Measurements from ENCODE around the gene EGFR.

- TF ChIP-seq CTCF (IDR thresholded peaks at IDR 0.05) (no peak), POLR2A (IDR thresholded peaks at IDR 0.05; ENCODE audit: low read length) (no peak), ESRRA (IDR thresholded peaks at IDR 0.05; ENCODE audit: borderline replicate concordance, low read length) (no peak), EP300 (IDR thresholded peaks at IDR 0.05) (no peak), RFX5 (IDR thresholded peaks at IDR 0.05) (no peak), ZFP36 (IDR thresholded peaks at IDR 0.05; ENCODE audit: borderline replicate concordance, partially characterized antibody) (no peak), ELK1 (IDR thresholded peaks at IDR 0.05; ENCODE audit: low read depth, low read length) (no peak), MAX (IDR thresholded peaks at IDR 0.05) (no peak), RAD21 (conservative IDR thresholded peaks at IDR 0.05 in 1 of 2, IDR thresholded peaks at IDR 0.05 in 1 of 2) (no peak), KDM5A (IDR thresholded peaks at IDR 0.05) (no peak), CEBPB (IDR thresholded peaks at IDR 0.05) (no peak), USF2 (IDR thresholded peaks at IDR 0.05) (no peak), E2F6 (IDR thresholded peaks at IDR 0.05; ENCODE audit: borderline replicate concordance, low read depth) (no peak), JUNB (IDR thresholded peaks at IDR 0.05) (no peak)
Measured at GRCh38 chr7:55094092-55094690, 75.4 kb downstream of the EGFR start.

All from A549 (cell line).